Keratinocyte (primary cell): ENCODE data around the gene NFIC. TPM values are rescaled to one million over a fixed set of nuclear protein-coding genes. Genes with fewer than 3 reads are reported as not detected.

Source experiments
- DNase-seq: peaks from one replicate; pipeline ENCODE4 v3.0.0-alpha.2; 2011; ENCODE audit warnings: low read depth, missing footprints, low spot score
- FAIRE-seq: peaks from 2 replicates; lab custom pipeline; 2011; peaks lifted over from hg19 to GRCh38; lab: Jason Lieb, UNC
- H2AFZ ChIP-seq: 2 replicates; pipeline ENCODE4 v1.6.0; 2012; ENCODE audit warnings: low read length, control low read depth, inconsistent platforms; ENCODE audit not compliant: control insufficient read depth
- H3K27ac ChIP-seq: 2 replicates; pipeline ENCODE4 v1.5.1; 2011; ENCODE audit warnings: low read length; ENCODE audit not compliant: control insufficient read depth, insufficient read depth
- H3K27me3 ChIP-seq: 3 replicates; pipeline ENCODE4 v1.6.0; 2011; ENCODE audit warnings: low read length; ENCODE audit not compliant: control insufficient read depth, insufficient read depth; ENCODE audit errors: extremely low read depth
- H3K36me3 ChIP-seq, 2 experiments: 2 replicates in 1 of 2; 3 replicates in 1 of 2; pipeline ENCODE4 v1.5.1; 2011; ENCODE audit warnings: low read length in 2 of 2, mild to moderate bottlenecking in 1 of 2; ENCODE audit not compliant: control insufficient read depth in 2 of 2, insufficient read depth in 2 of 2; ENCODE audit errors: extremely low read depth in 1 of 2
- H3K4me1 ChIP-seq: 3 replicates; pipeline ENCODE4 v1.5.1; 2011; ENCODE audit warnings: low read length; ENCODE audit not compliant: control insufficient read depth, insufficient read depth; ENCODE audit errors: extremely low read depth
- H3K4me2 ChIP-seq: 3 replicates; pipeline ENCODE4 v1.6.0; 2011; ENCODE audit warnings: low read depth, low read length; ENCODE audit not compliant: control insufficient read depth, insufficient read depth; ENCODE audit errors: extremely low read depth
- H3K4me3 ChIP-seq, 3 experiments: fragments of 200-600 bp in 1 of 3; sonication (generic) in 1 of 3; 2 replicates in 2 of 3; 3 replicates in 1 of 3; pipeline ENCODE4 v1.5.1; 2011 to 2016; ENCODE audit warnings: low read length in 3 of 3, mild to moderate bottlenecking in 3 of 3, control low read depth in 2 of 3, inconsistent platforms in 1 of 3, low read depth in 1 of 3, mixed read lengths in 1 of 3, mixed run types in 1 of 3, moderate library complexity in 1 of 3; ENCODE audit not compliant: control insufficient read depth in 2 of 3, insufficient read depth in 2 of 3; ENCODE audit errors: extremely low read depth in 1 of 3
- H3K79me2 ChIP-seq: 2 replicates; pipeline ENCODE4 v1.6.0; 2012; ENCODE audit warnings: low read length; ENCODE audit not compliant: control insufficient read depth, insufficient read depth
- H3K9ac ChIP-seq: 3 replicates; pipeline ENCODE4 v1.6.0; 2011; ENCODE audit warnings: low read length; ENCODE audit not compliant: control insufficient read depth, insufficient read depth; ENCODE audit errors: extremely low read depth
- H3K9me1 ChIP-seq: 3 replicates; pipeline ENCODE4 v1.6.0; 2011; ENCODE audit warnings: low read length; ENCODE audit not compliant: control insufficient read depth, insufficient read depth; ENCODE audit errors: extremely low read depth
- H3K9me3 ChIP-seq: 2 replicates; pipeline ENCODE4 v1.5.1; 2012; ENCODE audit warnings: low read depth, low read length; ENCODE audit not compliant: control insufficient read depth
- H4K20me1 ChIP-seq: 3 replicates; pipeline ENCODE4 v1.6.0; 2011; ENCODE audit warnings: low read length; ENCODE audit not compliant: control insufficient read depth, insufficient read depth; ENCODE audit errors: extremely low read depth
- EZH2 ChIP-seq: IDR thresholded peaks from one replicate; pipeline ENCODE4 v1.6.1; 2012; ENCODE audit warnings: inconsistent platforms, mild to moderate bottlenecking, low read length, moderate library complexity
- dilution Hi-C: fragments of 300-500 bp; cut with MboI; formaldehyde crosslinking; loops from one replicate; pipeline ENCODE4 v1.7.0; 2020; ENCODE audit warnings: low sequenced_read_pairs; ENCODE audit not compliant: extremely low pct_ligation_motif_present
- polyA plus RNA-seq, 5 experiments: library from polyadenylated mRNA; depleted of rRNA in 3 of 5; stranded (reverse) in 3 of 5; stranded (forward) in 1 of 5; unstranded in 1 of 5; fragments of >200 nt; gene quantifications; 1 replicate in 1 of 5; 2 replicates in 3 of 5; 3 replicates in 1 of 5; pipeline versions ENCODE4 v1.2.1 to v1.2.3, GENCODE V29; 2011 to 2012; ENCODE audit warnings: missing spikeins in 2 of 5, low read depth in 1 of 5, low replicate concordance in 1 of 5
- TF ChIP-seq, protein P1 (sequence below), 3 experiments: IDR thresholded peaks in 1 of 3; conservative IDR thresholded peaks in 1 of 3; optimal IDR thresholded peaks in 1 of 3; 2 replicates in 2 of 3; 3 replicates in 1 of 3; pipeline versions ENCODE3 to v1.5.1; 2011; ENCODE audit warnings: low read length in 3 of 3, mild to moderate bottlenecking in 3 of 3, moderate library complexity in 2 of 3, control low read depth in 1 of 3, inconsistent platforms in 1 of 3; ENCODE audit not compliant: insufficient read depth in 2 of 3; ENCODE audit errors: extremely low read depth in 1 of 3

NFIC gene
- polyA plus RNA-seq, 1 donor (not counting 4 experiments of a cell fraction or from before 2014, with no cell fraction given): 2.4 TPM

DNA sequence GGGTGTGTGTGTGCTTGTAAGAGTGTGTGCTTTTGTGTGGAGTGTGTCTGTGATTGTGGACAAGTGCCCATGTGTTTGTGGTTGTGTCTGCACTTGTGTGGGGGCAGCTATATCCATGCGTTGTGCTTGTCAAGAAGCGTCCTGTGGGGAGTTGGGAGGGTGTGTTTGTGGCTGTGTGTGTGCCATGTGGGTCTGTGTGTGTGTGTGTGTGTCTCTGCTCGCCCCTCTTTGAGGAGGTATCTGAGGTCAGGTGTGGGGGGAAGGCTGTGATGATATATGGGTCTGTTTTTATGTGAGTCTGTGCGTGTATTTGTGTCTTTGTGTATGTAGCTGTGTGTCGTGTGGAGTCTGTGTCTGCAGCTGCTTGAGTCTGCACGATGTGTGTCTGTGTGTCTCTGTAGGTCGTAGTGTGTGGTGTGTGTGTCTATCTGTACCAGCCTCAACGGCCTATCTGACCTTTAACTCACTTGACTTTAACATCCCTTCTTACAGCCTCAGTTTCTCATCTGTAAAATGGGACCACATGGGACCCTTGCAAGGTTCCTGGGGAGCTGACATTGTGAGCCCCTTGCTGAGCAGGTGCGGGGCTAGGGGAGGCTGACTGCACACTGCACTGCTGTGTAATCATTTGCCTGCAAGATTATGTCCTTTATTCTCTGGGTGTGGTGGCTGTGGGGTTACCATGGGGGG, 4.0 kb upstream of the NFIC start:
- Histone ChIP-seq H3K4me2 (peak overlapping the region; percentile 56), H3K27ac (no peak overlapping the region), H3K9me1 (no peaks in the 10 kb centered on the region), H3K4me3 (no peak overlapping the region), H3K79me2 (peaks cover 26% of the 10 kb centered on the region), H4K20me1 (peaks cover 3% of the 10 kb centered on the region), H2AFZ (no peak overlapping the region), H3K36me3 (no peaks in the 10 kb centered on the region), H3K27me3 (peaks cover 6% of the 10 kb centered on the region), H3K9me3 (no peaks in the 10 kb centered on the region), H3K9ac (no peak overlapping the region), H3K4me1 (peaks cover 32% of the 10 kb centered on the region)
- dilution Hi-C loops: no loop called here
- TF ChIP-seq, protein P1, sequence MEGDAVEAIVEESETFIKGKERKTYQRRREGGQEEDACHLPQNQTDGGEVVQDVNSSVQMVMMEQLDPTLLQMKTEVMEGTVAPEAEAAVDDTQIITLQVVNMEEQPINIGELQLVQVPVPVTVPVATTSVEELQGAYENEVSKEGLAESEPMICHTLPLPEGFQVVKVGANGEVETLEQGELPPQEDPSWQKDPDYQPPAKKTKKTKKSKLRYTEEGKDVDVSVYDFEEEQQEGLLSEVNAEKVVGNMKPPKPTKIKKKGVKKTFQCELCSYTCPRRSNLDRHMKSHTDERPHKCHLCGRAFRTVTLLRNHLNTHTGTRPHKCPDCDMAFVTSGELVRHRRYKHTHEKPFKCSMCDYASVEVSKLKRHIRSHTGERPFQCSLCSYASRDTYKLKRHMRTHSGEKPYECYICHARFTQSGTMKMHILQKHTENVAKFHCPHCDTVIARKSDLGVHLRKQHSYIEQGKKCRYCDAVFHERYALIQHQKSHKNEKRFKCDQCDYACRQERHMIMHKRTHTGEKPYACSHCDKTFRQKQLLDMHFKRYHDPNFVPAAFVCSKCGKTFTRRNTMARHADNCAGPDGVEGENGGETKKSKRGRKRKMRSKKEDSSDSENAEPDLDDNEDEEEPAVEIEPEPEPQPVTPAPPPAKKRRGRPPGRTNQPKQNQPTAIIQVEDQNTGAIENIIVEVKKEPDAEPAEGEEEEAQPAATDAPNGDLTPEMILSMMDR (optimal IDR thresholded peaks at IDR 0.05 in 1 of 3, IDR thresholded peaks at IDR 0.05 in 1 of 3, conservative IDR thresholded peaks at IDR 0.05 in 1 of 3; ENCODE audit: extremely low read depth in 1 of 3, insufficient read depth in 2 of 3, low read length in 3 of 3): no peak
- no peak for TF ChIP-seq EZH2
- DNase-seq: no peak
- FAIRE-seq: peak; percentile 43

DNA sequence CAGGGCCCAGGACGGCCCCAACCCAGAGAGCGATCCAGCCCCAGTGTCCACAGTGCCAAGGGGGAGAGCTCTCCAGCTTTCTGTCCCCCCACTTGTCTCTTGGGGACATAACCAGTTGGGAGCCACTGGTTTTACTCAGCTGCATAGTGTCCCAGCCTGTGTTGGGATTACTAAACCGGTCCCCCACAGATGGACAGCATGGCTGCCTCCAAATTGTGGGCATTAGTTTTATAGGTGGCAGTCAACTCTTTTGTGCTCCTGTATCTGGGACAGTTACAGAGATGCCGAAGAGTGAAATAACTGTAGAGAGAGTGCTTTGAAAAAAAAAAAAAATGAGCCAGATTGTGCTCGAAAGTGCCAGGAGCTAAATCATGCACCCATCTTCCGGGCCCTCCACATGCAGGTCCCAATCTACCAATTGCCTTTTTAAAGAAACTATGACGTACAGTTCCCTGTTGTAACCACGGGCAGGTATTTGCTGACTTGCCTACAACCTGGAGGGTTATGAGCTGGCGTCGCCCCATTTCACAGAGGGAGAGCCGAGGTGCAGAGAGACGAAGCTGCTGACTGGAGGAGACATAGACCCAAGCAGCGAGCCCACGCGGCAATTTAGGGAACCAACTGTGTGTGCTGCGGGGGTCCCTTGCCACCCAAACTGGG, 2.4 kb upstream of the NFIC start:
- Histone ChIP-seq H3K9me3 (no peaks in the 10 kb centered on the region), H3K9me1 (no peaks in the 10 kb centered on the region), H3K9ac (no peak overlapping the region), H3K4me2 (peak overlapping the region; percentile 27), H3K4me3 (no peak overlapping the region), H3K36me3 (no peaks in the 10 kb centered on the region), H4K20me1 (peaks cover 3% of the 10 kb centered on the region), H2AFZ (no peak overlapping the region), H3K4me1 (peaks cover 45% of the 10 kb centered on the region), H3K27ac (no peak overlapping the region), H3K79me2 (peaks cover 43% of the 10 kb centered on the region), H3K27me3 (peaks cover 1% of the 10 kb centered on the region)
- dilution Hi-C loops: no loop called here
- TF ChIP-seq, protein P1 (optimal IDR thresholded peaks at IDR 0.05 in 1 of 3, IDR thresholded peaks at IDR 0.05 in 1 of 3, conservative IDR thresholded peaks at IDR 0.05 in 1 of 3; ENCODE audit: extremely low read depth in 1 of 3, insufficient read depth in 2 of 3, low read length in 3 of 3): no peak
- TF ChIP-seq EZH2: no peak
- FAIRE-seq (peak; percentile 53), DNase-seq (no peak)
